GM19023 (cell line): ENCODE measurements around the gene HDLBP.
"Not testable (repeated sequence)": the region's sequence is repeated elsewhere in the genome, so short reads cannot be mapped to it uniquely, and the experiment has no call there.

Experiments
- ATAC-seq: cut with Tn5 transposase; IDR thresholded peaks from one replicate; pipeline ENCODE4 v1.9.1; 2021; ENCODE audit warnings: mild to moderate bottlenecking, moderate library complexity; ENCODE audit not compliant: unreplicated experiment

Gene HDLBP

DNA sequence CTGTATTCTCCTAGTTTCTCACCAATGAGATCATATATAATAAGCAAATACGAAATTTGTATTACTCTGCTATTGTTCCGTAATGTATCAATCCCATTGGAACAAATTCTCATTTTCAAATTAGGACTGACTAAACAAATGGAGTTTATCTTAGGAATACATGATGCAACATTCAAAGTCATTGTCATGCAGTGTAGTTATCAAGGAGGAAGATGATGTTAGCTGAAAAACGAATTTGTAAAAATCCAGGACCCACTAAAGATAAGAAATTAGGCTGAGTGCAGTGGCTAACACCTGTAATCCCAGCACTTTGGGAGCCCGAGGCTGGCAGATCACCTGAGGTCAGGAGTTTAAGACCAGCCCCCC lies 15.1 kb upstream of the HDLBP start:
- ATAC-seq = no peak

DNA sequence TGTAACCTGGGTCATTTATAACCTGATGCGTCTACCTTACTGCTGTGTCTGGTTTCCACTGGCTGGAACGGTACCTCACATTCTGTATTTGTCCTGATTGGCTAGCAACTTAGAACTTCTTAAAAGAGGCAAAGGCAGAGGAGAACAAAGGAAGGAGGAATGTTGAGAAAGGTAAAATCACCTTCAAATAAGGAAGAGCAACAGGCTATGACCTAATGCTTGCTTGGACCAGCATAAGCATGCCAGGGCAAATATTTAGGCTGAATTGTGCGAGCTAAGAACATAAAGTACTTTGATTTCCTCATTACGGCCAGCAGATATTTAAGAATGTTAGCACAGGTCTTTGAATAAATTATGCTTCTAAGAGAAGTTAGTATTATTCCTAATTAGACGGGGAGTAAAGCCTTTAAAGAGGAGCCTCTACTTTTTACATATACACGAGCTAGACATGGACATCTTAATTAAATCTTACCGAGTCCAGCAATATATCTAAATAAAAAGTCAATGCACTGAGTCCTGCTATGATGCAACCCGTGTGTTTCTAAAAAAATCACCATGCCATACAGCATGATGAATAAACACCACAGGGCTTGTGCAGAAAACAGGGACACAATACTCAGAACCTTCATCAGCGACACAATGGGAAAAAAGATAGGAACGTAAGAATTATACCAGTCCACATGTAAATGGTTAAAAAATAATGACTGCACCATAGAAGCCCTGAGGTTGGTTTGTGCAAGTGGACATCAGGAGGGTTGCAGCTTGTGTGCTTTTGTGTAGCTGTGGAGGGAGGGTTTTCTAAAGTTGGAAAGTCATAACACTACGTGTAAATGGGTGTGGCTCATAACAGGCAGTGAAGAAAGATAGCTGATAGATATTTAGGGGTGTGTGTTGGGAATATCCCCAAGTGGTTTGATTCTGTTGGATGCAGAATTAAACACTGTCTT lies 14.5 kb upstream of the HDLBP start:
- no peak for ATAC-seq

DNA sequence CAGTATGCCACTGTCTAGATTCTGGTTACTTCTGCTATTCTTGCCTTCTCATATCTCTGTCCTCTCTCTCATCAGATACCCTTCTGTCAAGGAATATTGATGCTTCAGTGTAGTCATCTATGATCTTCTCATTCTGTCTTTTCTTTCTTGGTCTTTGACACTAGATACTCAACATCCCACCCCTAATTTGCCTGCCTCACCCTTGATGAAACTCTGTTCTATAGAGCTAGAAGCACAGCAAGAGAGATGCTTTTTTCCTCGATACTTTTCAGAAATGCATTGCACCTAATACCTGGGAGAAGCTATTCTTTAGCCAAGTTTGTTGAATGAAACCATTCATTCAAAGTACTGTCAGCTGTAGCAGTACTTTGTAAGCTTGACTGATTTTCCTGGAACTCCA lies 9.8 kb upstream of the HDLBP start:
- ATAC-seq = no peak

DNA sequence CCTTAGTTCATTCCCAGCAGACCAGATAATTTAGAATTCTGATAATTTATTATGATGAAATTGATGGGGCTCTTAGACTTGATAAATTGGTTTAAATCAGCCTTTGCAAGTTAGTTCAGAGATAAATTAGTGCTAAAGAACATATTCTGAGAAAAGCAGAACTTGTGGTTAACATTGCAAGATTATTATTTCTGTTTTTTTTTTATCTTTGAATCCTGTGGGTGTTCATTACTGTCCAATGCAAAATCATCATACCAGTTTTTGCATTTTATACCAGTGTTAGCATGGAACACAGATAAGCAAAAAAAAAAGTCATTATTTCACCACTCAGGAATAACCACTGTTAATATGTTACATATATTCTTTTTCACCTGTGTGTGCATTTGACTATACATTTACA lies 9.3 kb upstream of the HDLBP start:
- no peak for ATAC-seq

DNA sequence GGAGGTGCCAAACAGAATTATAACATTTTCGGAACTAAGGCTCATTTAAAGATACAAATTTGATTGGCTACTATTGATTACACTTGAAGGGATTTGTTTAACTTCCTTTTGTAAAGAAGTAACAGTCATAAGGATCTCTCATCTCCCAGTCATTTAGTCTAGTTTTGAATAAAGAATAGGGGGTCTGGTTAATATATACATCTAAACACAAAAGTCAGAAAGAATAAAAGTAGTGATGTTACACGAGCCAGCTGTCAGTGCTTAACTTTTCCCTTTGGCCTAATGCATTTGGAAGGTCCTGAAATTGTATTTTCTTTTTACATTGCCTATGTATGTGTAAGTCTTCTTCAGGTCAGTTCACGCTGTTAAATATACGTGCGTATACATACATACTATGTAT lies 8.3 kb upstream of the HDLBP start:
- ATAC-seq = no peak

DNA sequence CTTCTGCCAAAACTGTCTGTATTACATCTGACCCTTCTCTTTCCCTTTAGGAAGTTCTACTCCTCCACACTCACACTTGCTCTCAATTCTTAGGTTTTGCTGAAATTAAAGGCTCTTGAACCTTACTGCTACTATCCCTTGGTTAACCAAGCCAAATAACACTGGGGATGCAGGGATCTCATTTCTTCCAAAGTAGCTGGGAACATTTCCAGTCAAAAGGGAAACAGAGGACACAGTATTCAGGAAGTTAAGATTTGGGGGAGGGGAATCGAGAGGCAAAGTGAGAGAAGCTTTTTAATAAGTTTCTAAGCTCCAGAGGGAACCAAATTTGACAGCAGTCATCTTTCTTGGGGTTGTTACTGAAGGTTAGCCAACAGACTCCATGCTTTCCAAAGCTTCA lies 6.4 kb upstream of the HDLBP start:
- no peak for ATAC-seq

DNA sequence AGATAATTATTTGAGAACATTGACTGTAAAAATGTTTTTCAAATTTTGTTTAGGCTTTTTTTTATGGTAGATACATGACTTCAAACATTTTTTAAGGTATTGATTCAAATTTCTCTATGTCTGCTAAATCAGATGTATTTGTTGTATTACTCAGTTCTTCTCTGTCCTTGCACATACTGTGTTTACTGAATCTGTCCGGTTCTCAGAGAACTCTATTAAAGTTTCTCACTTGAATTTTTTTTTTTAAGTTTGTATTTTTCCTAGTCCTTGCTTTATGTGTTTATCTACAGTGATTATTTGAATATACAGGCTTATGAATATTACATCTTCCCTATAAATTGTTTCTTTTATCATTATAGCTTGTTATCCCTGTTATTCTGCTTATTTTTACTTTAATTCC lies 5.6 kb upstream of the HDLBP start:
- no peak for ATAC-seq

DNA sequence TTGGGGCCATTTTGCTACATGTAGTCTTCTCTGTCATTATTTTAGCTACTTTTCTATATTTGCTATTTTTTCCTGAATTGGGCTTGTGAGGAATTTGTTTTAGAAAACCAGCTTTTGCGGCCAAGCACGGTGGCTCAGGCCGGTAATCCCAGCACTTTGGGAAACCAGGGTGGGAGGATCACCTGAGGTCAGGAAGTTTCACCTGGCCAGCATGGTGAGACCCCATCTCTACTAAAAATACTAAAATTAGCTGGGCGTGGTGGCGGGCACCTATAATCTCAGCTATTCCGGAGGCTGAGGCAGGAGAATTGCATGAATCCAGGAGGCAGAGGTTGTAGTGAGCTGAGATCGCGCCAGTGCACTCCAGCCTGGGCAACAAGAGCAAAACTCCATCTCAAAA lies 4.9 kb upstream of the HDLBP start:
- ATAC-seq = no peak

DNA sequence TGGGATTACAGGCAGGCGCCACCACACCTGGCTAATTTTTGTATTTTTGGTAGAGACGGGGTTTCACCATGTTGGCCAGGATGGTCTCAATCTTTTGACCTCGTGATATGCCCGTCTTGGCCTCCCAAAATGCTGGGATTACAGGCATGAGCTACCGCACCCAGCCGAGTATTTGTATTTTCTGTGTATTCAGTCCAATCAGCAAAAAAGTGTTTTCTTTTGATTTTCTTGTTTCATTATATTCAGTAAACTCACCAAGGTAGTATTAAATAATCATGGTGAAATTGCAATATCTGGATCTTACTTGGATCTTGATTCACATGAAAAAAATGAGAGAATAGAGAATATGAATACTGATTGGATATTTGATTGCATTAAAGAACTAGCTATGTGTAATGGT lies 3.4 kb upstream of the HDLBP start:
- ATAC-seq = not testable (repeated sequence)

DNA sequence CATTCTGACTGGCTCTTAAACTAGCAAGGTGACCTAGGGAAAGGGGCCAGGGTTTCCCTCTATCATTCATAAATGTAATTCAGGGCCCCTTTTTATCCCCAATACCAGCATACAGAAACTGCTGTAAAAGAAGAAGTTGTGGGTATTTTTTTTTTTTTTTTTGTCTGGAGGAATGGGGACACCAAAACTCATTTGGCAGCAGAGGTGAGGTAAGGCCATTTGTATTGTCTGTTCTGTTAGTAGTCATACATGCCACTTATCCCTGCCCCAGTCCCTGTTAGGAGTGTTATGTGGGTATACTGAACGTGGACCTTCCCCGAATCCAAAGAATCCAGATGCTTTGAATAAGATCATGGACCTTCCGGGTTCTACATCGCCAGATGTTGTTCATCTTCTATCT lies 1.9 kb upstream of the HDLBP start:
- ATAC-seq = no peak

DNA sequence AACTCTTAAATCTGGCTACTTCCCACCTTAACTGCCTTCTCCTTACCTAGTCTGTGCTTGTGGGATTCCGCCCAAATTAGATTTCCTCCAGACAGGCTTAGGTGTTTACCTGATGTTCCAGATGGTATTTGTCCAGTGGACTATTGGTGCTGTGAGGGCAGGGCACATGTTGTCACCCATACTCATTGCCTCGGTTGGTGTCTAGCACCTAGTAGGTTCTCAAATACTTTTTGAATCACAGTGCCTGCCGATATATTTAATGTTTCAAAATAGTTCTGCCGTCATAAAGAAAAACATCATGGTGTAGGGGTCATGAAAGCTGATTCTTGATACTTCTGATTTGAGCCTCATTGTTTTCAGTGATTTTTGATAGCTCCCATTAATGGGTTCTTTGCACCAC lies 1.4 kb upstream of the HDLBP start:
- no peak for ATAC-seq

DNA sequence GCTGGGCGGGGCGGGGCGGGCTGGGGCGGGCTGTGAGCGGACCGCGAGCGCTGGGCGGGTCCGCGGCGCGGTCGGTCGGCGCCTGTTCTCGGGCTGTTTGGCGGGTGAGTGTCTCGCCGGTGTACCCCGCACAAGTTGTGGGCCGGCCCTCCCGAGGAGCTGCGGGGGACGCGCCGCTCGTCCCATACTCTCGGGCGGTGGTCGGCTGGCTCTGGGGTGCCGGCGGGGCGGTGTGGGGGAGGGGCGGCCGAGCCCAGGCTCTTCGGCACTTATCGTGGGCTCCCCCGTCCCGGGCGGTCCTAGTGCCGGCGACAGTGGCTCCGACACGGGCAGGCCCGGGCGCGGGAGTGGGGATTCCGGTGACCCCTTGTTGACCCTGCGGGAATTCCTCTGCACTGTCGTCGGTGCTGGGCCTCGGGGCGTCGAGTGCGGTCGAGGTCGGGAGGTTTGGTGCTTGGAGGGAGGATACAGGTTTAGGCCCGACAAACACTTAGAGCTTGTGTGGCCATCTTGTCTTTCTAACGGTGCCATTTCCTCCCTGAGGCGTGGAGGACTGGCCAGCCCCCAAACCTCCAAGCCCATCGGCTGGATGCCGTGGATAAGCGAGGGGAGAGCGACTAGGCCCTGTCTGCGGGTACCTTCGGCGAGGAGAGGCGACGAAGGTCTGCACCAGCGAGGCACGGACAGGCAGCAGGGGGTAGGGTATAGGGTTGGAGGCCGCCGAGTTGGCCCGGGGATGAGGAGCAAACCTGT lies 583 bp upstream of the HDLBP start, which contains the start of gene SEPTIN2:
SEPTIN2 (plus strand) TSS at position 47 of the 753 bp plus-strand sequence. CDS start 8,308 bp downstream, outside the sequence.
- peak; percentile 40 for ATAC-seq

DNA sequence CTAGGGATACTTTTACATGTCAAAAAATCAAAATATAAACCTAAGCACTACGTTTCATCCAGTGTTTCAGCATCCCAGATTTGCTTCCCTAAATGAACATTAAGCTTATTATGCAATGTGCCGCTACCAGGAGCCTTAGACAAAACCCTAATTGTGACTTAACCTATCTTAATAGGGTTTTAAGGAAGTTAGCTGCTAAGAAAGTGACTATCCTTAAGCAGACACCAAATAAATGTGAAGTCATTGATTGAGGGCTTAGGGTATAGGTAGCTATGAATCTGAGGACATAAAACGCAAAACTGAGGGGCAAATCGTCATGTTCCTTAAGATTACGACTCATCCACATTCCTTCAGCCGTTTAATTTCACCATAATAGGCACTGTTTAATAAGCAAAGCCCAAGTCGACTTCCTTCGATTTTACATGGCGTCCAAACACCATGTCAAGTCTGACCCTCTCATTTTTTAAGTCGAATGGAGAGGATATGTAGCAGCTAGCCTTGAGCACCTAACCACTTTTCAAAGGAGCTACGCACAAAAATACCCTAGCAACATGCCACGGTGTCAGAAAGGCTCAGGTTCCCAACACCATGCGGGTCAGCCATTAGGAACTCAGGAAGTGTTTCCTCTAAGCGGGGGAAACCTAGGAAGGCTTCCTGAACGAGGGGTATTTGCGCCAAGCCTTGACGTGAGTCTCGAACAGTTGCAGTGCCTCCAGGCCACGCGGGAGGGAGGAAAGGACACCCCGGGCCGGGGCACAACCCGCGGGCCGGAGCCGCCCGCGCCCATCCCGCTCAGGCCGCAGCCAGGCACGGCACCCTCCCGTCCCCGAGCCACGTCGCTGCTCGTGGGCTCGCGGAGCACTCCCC lies 1.0 kb downstream of the HDLBP start:
- ATAC-seq = no peak

DNA sequence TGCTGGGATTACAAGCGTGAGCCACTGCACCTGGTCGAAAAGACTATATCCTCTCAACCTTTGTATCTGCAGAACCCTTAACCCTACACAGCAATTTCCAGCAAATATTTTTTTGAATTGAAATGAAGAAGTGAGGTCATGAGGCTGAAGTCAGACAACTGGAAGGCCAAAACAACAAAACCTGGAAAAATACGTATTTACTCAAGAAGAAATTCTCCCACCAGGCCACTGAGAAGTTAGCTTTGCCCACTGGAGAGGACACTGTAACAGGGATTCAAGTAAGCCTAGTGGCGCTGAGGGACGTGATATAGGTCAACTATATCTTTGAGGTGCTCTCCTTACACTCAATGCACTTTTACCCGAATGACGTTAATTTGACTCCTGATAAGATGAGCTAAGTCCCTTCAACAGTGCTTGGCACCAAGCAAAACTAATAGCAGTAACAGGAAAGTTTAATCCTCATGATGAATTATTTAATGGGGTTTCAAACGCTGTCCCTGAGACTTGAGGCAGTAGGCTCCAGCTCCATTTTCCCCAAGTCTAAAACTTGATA lies 1.9 kb downstream of the HDLBP start:
- no peak for ATAC-seq

DNA sequence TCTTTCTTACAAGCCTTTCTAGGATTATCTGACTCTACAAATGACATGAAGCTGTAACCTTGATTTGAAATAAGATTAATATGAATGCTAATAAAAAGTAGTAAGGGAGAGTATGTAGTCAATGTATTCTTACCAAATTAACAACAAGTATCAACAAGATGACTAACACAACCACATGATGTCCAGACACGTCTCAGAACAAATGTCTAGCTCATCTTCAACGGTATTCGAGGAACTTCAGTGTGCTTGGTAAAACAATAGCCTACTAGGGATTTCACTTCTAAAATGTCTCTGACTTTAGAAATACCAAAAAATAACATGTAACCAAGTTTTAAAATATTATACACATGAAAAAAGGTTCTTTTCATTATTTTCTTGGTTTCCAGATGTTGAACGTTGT lies 3.4 kb downstream of the HDLBP start:
- no peak for ATAC-seq

DNA sequence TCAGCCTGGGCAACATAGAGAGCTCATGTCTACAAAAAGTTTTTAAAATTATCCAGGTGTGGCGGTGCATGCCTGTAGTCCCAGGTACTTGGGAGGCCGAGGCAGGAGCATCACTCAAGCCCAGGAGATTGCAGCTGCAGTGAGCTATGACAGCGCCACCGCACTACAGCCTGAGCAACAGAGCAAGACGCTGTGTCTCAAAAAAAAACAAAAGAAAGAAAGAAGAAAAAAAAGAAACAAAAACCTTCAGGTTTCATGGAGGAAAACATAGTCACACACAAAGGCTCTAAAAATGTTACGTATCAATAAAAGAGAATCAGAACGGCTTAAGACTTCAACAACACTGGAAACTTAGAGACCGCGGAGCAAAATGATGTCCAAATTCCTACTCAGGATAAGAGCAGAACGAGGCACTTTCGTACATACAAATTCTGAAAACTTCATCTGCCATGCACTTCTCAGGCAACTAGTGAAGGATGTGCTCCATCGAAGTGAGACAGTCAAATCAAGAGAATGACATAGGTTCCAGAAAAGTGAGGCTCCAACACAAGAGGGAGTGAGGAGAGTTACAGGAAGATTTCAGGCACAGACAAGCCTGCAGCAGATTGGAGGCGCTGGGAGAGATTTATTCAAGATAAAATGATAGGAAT lies 4.4 kb downstream of the HDLBP start:
- ATAC-seq = no peak

DNA sequence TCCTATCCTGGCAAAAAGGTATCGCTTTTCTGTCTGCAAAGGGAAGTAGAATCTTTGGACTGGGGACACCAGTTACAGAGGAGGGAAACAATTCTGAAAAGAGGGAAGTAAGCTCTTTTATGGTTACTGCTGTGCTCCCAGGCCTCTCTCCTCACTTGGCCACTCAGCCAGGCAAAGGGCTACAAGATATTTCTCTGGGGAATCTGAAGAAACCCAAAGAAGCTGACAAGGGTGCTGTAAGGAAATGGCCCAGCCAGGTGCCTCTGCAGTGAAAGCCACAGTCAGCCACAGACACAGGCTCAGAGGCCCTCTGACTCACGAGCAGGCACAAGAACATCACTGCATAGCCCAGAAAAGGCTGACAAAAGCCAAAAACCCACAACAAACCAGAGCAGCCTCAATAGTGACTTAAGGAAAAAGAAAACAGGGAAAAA lies 5.8 kb downstream of the HDLBP start:
- ATAC-seq = peak; percentile 37

DNA sequence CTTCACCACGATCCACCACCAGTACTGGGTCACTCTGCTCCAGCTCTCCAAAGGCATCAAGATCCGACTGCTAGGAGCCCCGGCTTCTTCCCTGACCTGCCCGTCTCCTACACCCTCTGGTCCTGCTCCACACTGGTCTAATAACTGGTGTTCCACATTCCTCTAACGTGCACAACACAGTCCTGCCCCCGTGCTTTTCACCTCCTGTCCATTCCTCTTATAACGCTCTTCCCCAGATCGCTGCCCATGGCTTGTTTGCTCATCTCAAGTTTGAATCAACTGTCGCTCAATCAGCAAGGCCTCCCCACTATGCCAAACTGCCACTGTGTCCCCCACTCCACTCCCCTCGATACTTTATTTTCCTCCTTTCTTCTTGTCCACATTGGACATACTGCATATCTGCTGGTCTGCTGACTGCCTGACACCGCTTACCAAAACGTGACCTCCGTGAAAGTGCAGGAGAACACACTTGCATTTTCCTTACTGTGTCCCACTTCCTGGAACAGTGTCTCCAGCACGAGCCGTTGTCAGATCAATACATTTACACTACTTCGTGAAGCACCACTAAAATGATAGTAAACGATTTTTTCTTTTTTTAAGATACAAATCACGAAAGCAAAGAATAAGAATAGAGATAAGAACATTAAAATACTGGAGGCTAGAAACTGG lies 6.5 kb downstream of the HDLBP start:
- no peak for ATAC-seq

DNA sequence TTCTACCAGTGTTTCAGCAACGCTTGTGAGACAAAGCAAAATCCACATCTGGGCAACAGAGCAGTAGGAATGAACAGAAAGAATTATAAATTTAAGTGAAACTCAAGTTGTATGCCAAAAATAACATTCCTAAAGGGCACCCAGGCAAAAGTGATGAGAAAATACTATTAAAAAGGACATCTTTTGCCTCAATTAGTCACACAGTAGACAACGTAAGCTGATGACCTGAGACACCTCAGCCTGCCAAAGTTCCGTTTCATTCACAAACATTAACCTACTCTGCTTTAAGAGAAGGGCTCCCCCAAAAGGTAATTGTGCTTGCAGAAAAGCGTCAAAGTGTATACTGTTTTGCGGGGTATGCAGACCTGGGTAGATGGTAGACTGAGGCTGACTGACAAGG lies 7.2 kb downstream of the HDLBP start:
- no peak for ATAC-seq

DNA sequence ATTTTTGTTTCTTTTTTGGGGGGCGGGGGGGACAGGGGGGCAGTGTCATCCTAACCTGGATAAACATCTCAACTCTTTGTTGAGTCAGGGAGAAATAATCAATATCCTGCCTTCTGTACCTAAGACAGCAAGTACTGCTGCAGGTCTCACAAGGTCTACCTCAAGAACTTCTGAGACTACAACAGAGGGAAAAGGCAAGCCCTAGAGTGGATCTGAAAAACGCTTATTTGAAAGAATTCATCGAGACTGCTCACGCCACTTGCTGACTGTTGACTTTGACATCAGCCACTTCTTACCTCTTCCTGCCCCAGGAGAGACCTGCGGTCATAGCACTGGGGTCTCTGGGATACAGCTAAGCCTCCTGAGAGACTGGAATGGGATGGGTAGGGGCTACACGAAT lies 8.4 kb downstream of the HDLBP start:
- ATAC-seq = no peak
